Omental fat pad (tissue), 4 donors: ENCODE measurements around the gene SNAP91. TPM values are rescaled to one million over a fixed set of nuclear protein-coding genes. Genes with fewer than 3 reads are reported as not detected.

Source experiments
- ATAC-seq: fragments of 150-250 bp; one replicate; pipeline ENCODE4 v1.9.1; 2016; ENCODE audit warnings: mild to moderate bottlenecking, moderate library complexity; ENCODE audit not compliant: low FRiP score
- DNase-seq: peaks from one replicate; pipeline ENCODE4 v3.0.0-alpha.2; 2019; ENCODE audit warnings: low spot score
- total RNA-seq, 4 donors: library from RNA; depleted of rRNA; stranded (reverse); fragments of >200 nt; gene quantifications; one replicate each; pipeline ENCODE4 v1.1.0, GENCODE V29; 2016
- TF ChIP-seq, protein P1 (sequence below), 3 donors: fragments of 450-650 bp; IDR thresholded peaks; one replicate each; pipeline ENCODE4 v1.5.1; 2016 to 2017; ENCODE audit warnings: antibody characterized with exemption in 3 of 3, mild to moderate bottlenecking in 3 of 3, moderate library complexity in 2 of 3

Gene SNAP91
- total RNA-seq, 4 donors from 2014 or later: 0.13 to 1.6 (median 0.28) TPM; not detected in 1

DNA sequence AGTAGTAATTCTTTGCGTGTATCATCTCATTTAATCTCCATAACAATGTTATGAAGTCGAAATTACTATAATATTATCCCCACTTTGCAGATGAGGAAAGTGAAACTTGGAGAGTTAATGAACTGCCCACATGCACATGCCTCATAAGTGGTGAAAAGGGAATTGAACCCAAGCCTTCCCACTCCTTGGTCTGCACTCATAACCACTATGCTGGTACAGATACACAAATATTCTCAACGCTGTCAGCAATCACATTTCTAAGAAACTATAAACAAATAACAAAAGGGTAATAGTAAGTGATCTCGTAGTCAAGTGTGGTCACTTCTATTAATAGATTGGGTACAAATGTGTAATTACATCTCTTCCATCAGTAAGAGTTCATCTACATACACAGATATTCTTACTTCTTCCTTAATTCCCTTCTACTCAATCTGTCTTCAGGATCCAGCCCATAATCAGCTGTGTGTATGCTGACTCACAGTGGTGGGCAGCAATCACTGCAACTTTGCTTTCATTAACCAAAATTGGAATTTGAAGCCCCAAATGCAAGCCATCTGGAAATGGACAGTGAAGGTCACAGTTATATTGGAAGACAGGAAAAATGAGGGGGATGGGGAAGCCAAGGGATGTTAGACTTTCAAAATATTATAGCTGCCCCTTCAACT lies 190.0 kb downstream of the SNAP91 start:
- no peak for ATAC-seq
- no peak for DNase-seq
- TF ChIP-seq, protein P1, sequence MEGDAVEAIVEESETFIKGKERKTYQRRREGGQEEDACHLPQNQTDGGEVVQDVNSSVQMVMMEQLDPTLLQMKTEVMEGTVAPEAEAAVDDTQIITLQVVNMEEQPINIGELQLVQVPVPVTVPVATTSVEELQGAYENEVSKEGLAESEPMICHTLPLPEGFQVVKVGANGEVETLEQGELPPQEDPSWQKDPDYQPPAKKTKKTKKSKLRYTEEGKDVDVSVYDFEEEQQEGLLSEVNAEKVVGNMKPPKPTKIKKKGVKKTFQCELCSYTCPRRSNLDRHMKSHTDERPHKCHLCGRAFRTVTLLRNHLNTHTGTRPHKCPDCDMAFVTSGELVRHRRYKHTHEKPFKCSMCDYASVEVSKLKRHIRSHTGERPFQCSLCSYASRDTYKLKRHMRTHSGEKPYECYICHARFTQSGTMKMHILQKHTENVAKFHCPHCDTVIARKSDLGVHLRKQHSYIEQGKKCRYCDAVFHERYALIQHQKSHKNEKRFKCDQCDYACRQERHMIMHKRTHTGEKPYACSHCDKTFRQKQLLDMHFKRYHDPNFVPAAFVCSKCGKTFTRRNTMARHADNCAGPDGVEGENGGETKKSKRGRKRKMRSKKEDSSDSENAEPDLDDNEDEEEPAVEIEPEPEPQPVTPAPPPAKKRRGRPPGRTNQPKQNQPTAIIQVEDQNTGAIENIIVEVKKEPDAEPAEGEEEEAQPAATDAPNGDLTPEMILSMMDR (IDR thresholded peaks at IDR 0.05): no peak

DNA sequence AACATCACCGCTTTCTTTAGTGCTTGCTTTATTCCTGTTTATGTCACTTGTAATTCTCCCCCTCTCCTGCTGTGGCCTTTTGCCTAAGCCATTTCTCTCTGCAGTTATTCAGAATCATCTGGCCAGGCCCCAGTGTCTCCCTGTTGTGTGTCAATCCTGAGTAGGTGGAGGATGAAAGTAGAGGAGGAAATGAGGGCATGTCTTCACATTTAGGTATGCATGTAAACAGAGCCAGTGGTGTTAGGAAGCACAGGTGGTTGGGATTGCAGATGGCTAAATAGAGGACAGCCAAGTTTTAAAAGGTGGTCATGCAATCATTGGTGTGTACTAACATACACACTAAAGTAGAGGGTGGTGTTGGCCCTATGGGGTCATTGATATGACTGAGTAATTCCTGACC lies 191.4 kb downstream of the SNAP91 start:
- ATAC-seq (no peak), DNase-seq (no peak)
- TF ChIP-seq, protein P1 (IDR thresholded peaks at IDR 0.05): no peak

DNA sequence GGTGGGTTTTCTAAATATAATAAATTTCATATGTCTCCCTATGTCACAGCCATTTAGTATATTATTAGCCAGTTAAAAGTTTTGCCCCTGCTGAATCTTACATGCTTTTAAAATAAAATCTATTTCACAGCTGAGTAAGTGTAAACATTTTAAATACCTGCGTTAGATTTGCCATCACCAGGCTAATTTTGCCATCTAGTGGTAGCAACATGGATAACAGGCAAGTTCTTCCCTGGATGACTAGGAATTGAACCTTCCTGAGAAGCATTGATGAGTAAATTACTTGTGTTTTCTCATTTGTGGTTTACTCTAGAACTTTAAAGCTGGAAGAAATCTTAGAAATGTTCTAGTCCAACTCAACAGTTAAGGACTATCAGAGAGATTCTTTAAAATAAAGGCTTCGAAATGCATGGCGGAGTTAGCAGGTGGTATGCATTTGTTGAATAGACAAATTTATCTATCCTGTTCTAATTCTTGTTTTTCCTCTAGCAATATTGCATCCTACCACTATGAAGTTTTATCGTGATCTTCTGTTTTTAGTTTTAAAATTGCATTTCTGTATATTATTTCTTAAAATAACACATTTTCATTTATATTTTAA lies 193.9 kb downstream of the SNAP91 start:
- TF ChIP-seq, protein P1 (IDR thresholded peaks at IDR 0.05): peak in 1 of 3 donors; percentile 44
- DNase-seq: no peak
- ATAC-seq: peak; percentile 55

DNA sequence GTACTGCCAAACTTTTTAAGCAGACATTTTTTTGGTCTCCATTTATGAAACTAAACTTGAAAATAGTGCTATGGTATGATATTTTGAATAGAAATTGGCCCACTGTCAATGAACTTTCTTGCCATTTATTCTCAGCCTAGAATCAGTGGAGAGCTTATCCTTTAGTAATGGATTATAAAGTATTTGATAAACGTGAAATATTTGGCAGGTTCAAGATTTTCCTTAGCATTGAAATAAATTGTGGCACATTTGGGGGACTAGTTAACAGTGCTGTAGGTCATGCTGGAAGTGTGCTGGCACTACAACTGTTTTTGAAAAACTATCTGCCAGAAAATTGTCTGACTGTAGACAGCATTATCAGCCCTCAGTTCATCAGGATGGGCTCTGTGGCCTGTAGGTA lies 194.4 kb downstream of the SNAP91 start:
- ATAC-seq: no peak
- TF ChIP-seq, protein P1 (IDR thresholded peaks at IDR 0.05): no peak
- no peak for DNase-seq

DNA sequence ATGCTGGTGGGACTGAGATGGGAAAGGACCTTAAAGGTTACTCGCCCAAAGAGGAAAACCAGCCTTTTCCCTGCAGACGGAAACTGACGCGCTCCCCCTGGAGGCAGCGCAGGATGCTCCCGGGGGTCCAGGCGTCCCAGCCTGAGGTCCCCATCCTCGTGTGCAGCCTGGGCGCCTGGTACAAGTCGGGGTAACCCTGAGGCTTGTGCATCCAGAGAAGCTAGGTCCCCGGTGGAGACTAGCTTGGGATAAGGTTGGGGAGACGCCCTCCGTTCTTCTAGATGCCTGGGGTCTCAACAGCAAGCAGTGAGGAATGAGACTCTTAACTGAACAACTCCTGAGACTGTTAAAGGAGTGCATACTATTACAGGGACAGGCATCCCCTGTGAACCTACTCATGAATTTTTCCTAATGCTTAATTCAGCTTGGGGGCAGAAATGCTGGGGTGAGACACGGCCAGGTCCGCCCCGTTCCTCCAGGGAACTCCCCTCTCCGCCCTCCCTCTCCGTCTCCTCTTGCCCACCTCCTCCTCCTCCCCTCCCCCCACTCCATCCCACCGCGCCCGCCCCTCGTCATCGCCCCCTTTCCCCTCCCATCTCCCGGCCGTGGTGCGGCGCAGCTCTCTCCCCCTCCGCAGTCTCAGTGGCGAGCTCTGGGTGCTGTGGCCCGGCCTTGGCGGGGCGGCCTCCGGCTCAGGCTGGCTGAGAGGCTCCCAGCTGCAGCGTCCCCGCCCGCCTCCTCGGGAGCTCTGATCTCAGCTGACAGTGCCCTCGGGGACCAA lies 196.8 kb downstream of the SNAP91 start, which contains the start of gene PRSS35:
TSS of gene PRSS35 (plus strand) at position 634 of the 781 bp plus-strand sequence. CDS start 10,908 bp downstream, outside the sequence.
- TF ChIP-seq, protein P1 (IDR thresholded peaks at IDR 0.05): peak in 1 of 3 donors; percentile 65
- ATAC-seq: peak; percentile 88
- no peak for DNase-seq

DNA sequence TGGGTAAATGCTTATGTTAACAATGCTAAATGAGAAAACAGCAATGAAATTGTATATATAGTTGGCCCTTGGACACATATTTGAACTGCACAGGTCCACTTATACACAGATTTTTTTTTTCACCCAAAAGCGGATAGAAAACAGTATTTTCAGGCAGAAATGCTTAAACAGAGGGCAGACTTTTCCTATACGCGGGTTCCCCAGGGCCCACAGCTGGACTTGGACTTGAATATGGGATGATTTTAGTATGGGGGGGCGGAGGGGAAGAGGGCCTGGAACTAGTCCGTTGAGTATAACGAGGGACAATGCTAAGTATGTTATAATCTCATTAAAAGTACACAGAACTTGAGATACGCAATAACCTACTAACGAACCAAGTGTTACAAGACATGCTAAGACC lies 197.6 kb downstream of the SNAP91 start:
- DNase-seq: no peak
- TF ChIP-seq, protein P1 (IDR thresholded peaks at IDR 0.05): no peak
- ATAC-seq: no peak
